Endothelial cell of umbilical vein (primary cell): ENCODE data around the gene MFAP1. TPM values are rescaled to one million over a fixed set of nuclear protein-coding genes. Genes with fewer than 3 reads are reported as not detected.

Source experiments
- BruUV-seq: library from RNA; stranded (reverse); fragments of 400-500 nt; replicated peaks from 2 replicates; lab custom pipeline; 2021; lab: Mats Ljungman, UMichigan
- CTCF ChIA-PET: fragments of 300-600, 350-600 bp; sonication (Branson Sonifier 250); formaldehyde crosslinking; loops from one replicate; lab custom pipeline; 2021; ENCODE audit warnings: antibody characterized with exemption, inconsistent platforms; lab: Charles Lee
- POLR2A ChIA-PET: fragments of 300-600, 350-600 bp; sonication (Branson Sonifier 250); formaldehyde crosslinking; loops from one replicate; lab custom pipeline; 2021; ENCODE audit warnings: antibody characterized with exemption, inconsistent platforms; lab: Charles Lee
- DNase-seq: peaks from one replicate; pipeline ENCODE4 v3.0.0-alpha.2; 2011; ENCODE audit warnings: low read depth, low spot score
- FAIRE-seq: peaks from 2 replicates; lab custom pipeline; 2011; peaks lifted over from hg19 to GRCh38; lab: Jason Lieb, UNC
- H2AFZ ChIP-seq: 2 replicates; pipeline ENCODE4 v1.6.0; 2012; ENCODE audit warnings: low read depth, low read length, control low read depth, inconsistent platforms
- H3K27ac ChIP-seq: 2 replicates; pipeline ENCODE4 v1.5.1; 2011; ENCODE audit warnings: low read depth, mild to moderate bottlenecking, control low read depth, low read length, moderate library complexity; ENCODE audit not compliant: insufficient read depth
- H3K27me3 ChIP-seq, 2 experiments: 2 replicates each; pipeline versions ENCODE4 v1.6.0 to v1.6.1; 2011; ENCODE audit warnings: low read length in 2 of 2, mixed read lengths in 1 of 2; ENCODE audit not compliant: control insufficient read depth in 2 of 2, insufficient read depth in 2 of 2
- H3K36me3 ChIP-seq, 2 experiments: 2 replicates in 1 of 2; 3 replicates in 1 of 2; pipeline ENCODE4 v1.5.1; 2011; ENCODE audit warnings: low read length in 2 of 2, mild to moderate bottlenecking in 1 of 2, moderate library complexity in 1 of 2; ENCODE audit not compliant: control insufficient read depth in 2 of 2, insufficient read depth in 2 of 2; ENCODE audit errors: extremely low read depth in 1 of 2
- H3K4me1 ChIP-seq: 3 replicates; pipeline ENCODE4 v1.5.1; 2011; ENCODE audit warnings: mild to moderate bottlenecking, low read length; ENCODE audit not compliant: control insufficient read depth, insufficient read depth; ENCODE audit errors: extremely low read depth
- H3K4me2 ChIP-seq: 2 replicates; pipeline ENCODE4 v1.6.1; 2011; ENCODE audit warnings: low read length, control low read depth, mixed read lengths; ENCODE audit not compliant: insufficient read depth
- H3K4me3 ChIP-seq, 3 experiments: fragments of 200-600 bp in 1 of 3; sonication (generic), shearing (Covaris generic) in 1 of 3; replicated peaks in 1 of 3; 2 replicates each; pipeline ENCODE4 v1.5.1; 2011 to 2016; ENCODE audit warnings: control low read depth in 3 of 3, low read length in 3 of 3, mild to moderate bottlenecking in 2 of 3, inconsistent platforms in 1 of 3, low read depth in 1 of 3, moderate library complexity in 1 of 3; ENCODE audit not compliant: insufficient read depth in 1 of 3
- H3K79me2 ChIP-seq: 2 replicates; pipeline ENCODE4 v1.6.0; 2012; ENCODE audit warnings: low read length, inconsistent platforms; ENCODE audit not compliant: control insufficient read depth, insufficient read depth
- H3K9ac ChIP-seq: replicated peaks from 2 replicates; pipeline ENCODE3; 2011; ENCODE audit warnings: low read length, control low read depth; ENCODE audit not compliant: insufficient read depth; ENCODE audit errors: extremely low read depth
- H3K9me1 ChIP-seq: replicated peaks from 3 replicates; pipeline ENCODE4 v1.6.0; 2011; ENCODE audit warnings: mild to moderate bottlenecking, low read length; ENCODE audit not compliant: control insufficient read depth, insufficient read depth; ENCODE audit errors: extremely low read depth
- H3K9me3 ChIP-seq: replicated peaks from 2 replicates; pipeline ENCODE4 v1.5.1; 2012; ENCODE audit warnings: low read length, inconsistent platforms; ENCODE audit not compliant: control insufficient read depth, insufficient read depth
- H4K20me1 ChIP-seq: replicated peaks from 2 replicates; pipeline ENCODE3; 2011; ENCODE audit warnings: mild to moderate bottlenecking, low read length; ENCODE audit not compliant: control insufficient read depth, insufficient read depth; ENCODE audit errors: extremely low read depth
- EZH2 ChIP-seq: IDR thresholded peaks from 2 replicates; pipeline ENCODE4 v1.6.1; 2012; ENCODE audit warnings: borderline replicate concordance, low read depth, mild to moderate bottlenecking, moderate library complexity, low read length, inconsistent platforms; ENCODE audit not compliant: severe bottlenecking
- FOS ChIP-seq: IDR thresholded peaks from 2 replicates; pipeline ENCODE4 v1.6.1; 2011; ENCODE audit warnings: mild to moderate bottlenecking, low read length, moderate library complexity, borderline replicate concordance; ENCODE audit not compliant: insufficient read depth
- GATA2 ChIP-seq: IDR thresholded peaks from 2 replicates; pipeline ENCODE4 v1.7.0; 2011; ENCODE audit warnings: low read depth, mild to moderate bottlenecking, moderate library complexity, mixed read lengths, low read length; ENCODE audit not compliant: insufficient read length, insufficient read depth
- JUN ChIP-seq: IDR thresholded peaks from 2 replicates; pipeline ENCODE4 v1.6.1; 2011; ENCODE audit warnings: borderline replicate concordance, low read depth; ENCODE audit not compliant: insufficient read length, insufficient read depth
- MYC ChIP-seq: IDR thresholded peaks from one replicate; pipeline ENCODE4 v1.6.1; 2011; ENCODE audit warnings: mild to moderate bottlenecking, low read depth, low read length
- POLR2A ChIP-seq: IDR thresholded peaks from 2 replicates; pipeline ENCODE4 v1.6.1; 2012; ENCODE audit warnings: low read depth, mild to moderate bottlenecking, control low read depth, low read length
- POLR2AphosphoS5 ChIP-seq: IDR thresholded peaks from 2 replicates; pipeline ENCODE4 v1.6.1; 2012; ENCODE audit warnings: low read depth, mild to moderate bottlenecking, control low read depth, low read length, moderate library complexity; ENCODE audit not compliant: insufficient read depth
- dilution Hi-C: fragments of 300-500 bp; cut with MboI; formaldehyde crosslinking; loops from one replicate; pipeline ENCODE4 v1.15.0; 2019; ENCODE audit warnings: low sequenced_read_pairs; ENCODE audit not compliant: extremely low pct_ligation_motif_present
- intact Hi-C: fragments of 100-400 bp; cut with micrococcal nuclease; formaldehyde crosslinking; loops from one replicate; pipeline ENCODE4 v1.10.0; 2022
- polyA plus RNA-seq, 4 experiments: library from polyadenylated mRNA; depleted of rRNA in 3 of 4; stranded (reverse) in 3 of 4; unstranded in 1 of 4; fragments of >200 nt; gene quantifications; 2 replicates each; pipeline versions ENCODE4 v1.2.1 to v1.2.3, GENCODE V29; 2011 to 2012; ENCODE audit warnings: missing spikeins in 1 of 4
- total RNA-seq: library from RNA; stranded (reverse); gene quantifications from 2 replicates; pipeline ENCODE4 v1.2.3, GENCODE V29; 2021
- TF ChIP-seq, protein P1 (sequence below): IDR thresholded peaks from 2 replicates; pipeline ENCODE4 v1.6.1; 2011; ENCODE audit not compliant: insufficient read depth, insufficient read length
- TF ChIP-seq, protein P2 (sequence below), 2 donors: IDR thresholded peaks; 1 replicate in 1 of 2; 2 replicates in 1 of 2; pipeline ENCODE4 v1.5.1; 2011; ENCODE audit warnings: low read length in 2 of 2, mild to moderate bottlenecking in 2 of 2, moderate library complexity in 2 of 2, control low read depth in 1 of 2, inconsistent platforms in 1 of 2, low read depth in 1 of 2; ENCODE audit not compliant: insufficient read depth in 1 of 2; ENCODE audit errors: extremely low read depth in 1 of 2

The MFAP1 gene
- total and polyA plus RNA-seq, 2 donors (not counting 3 experiments of a cell fraction or from before 2014, with no cell fraction given): 12.9 to 30.5 TPM

DNA sequence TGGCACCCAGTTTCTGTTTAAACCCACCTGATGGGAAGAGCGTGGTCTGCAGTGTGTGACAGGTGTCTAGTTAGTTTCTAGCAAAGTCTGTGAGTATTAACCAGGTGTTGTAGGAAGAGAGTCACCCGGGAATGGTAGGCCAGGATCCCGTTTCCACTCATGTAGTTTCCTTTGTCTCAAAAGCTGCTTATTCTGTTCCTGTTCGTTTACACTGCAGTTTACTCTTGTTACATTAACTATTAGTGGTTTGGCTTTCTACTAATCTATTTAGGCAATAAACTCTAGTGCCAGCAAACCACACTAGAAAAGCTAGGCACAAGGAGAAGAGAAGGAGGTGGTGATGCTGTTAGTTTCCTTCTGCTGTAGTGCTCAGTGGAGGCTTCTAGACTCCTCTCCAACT lies 35.1 kb upstream of the MFAP1 start:
- FAIRE-seq: no peak
- intact Hi-C loops: no loop called here
- BruUV-seq: no TSS peak
- no peaks in the 10 kb centered on the region for H4K20me1 ChIP-seq
- no peak for DNase-seq
- no peak overlapping the region for H3K4me3 ChIP-seq
- H3K79me2 ChIP-seq: no peaks in the 10 kb centered on the region
- TF ChIP-seq POLR2AphosphoS5 (no peak), JUN (no peak), EZH2 (no peak), GATA2 (no peak), POLR2A (no peak), FOS (no peak), MYC (no peak)
- TF ChIP-seq, protein P1, sequence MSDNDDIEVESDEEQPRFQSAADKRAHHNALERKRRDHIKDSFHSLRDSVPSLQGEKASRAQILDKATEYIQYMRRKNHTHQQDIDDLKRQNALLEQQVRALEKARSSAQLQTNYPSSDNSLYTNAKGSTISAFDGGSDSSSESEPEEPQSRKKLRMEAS: no peak
- TF ChIP-seq, protein P2, sequence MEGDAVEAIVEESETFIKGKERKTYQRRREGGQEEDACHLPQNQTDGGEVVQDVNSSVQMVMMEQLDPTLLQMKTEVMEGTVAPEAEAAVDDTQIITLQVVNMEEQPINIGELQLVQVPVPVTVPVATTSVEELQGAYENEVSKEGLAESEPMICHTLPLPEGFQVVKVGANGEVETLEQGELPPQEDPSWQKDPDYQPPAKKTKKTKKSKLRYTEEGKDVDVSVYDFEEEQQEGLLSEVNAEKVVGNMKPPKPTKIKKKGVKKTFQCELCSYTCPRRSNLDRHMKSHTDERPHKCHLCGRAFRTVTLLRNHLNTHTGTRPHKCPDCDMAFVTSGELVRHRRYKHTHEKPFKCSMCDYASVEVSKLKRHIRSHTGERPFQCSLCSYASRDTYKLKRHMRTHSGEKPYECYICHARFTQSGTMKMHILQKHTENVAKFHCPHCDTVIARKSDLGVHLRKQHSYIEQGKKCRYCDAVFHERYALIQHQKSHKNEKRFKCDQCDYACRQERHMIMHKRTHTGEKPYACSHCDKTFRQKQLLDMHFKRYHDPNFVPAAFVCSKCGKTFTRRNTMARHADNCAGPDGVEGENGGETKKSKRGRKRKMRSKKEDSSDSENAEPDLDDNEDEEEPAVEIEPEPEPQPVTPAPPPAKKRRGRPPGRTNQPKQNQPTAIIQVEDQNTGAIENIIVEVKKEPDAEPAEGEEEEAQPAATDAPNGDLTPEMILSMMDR (IDR thresholded peaks at IDR 0.05; ENCODE audit: extremely low read depth in 1 of 2, insufficient read depth in 1 of 2, low read depth in 1 of 2, low read length in 2 of 2): no peak
- H3K9ac ChIP-seq: no peak overlapping the region
- H3K4me1 ChIP-seq: no peaks in the 10 kb centered on the region
- no peaks in the 10 kb centered on the region for H3K9me3 ChIP-seq
- no peaks in the 10 kb centered on the region for H3K9me1 ChIP-seq
- ChIA-PET CTCF (interaction anchor here (2.0 kb wide), 1 partner anchor 9 kb away, joined by 5 read pairs; no protein-coding TSS in a partner anchor), POLR2A (no interaction called here)
- no peaks in the 10 kb centered on the region for H3K36me3 ChIP-seq
- no peak overlapping the region for H3K4me2 ChIP-seq
- no peak overlapping the region for H3K27ac ChIP-seq
- H2AFZ ChIP-seq: no peak overlapping the region
- dilution Hi-C loops: no loop called here
- H3K27me3 ChIP-seq: no peaks in the 10 kb centered on the region
